ENCODE results near the gene RAPGEF3. TPM values are rescaled to one million over a fixed set of nuclear protein-coding genes. Genes with fewer than 3 reads are reported as not detected.

The RAPGEF3 gene
- 1.00 and 2.1 TPM in 2 replicates for total RNA-seq

DNA sequence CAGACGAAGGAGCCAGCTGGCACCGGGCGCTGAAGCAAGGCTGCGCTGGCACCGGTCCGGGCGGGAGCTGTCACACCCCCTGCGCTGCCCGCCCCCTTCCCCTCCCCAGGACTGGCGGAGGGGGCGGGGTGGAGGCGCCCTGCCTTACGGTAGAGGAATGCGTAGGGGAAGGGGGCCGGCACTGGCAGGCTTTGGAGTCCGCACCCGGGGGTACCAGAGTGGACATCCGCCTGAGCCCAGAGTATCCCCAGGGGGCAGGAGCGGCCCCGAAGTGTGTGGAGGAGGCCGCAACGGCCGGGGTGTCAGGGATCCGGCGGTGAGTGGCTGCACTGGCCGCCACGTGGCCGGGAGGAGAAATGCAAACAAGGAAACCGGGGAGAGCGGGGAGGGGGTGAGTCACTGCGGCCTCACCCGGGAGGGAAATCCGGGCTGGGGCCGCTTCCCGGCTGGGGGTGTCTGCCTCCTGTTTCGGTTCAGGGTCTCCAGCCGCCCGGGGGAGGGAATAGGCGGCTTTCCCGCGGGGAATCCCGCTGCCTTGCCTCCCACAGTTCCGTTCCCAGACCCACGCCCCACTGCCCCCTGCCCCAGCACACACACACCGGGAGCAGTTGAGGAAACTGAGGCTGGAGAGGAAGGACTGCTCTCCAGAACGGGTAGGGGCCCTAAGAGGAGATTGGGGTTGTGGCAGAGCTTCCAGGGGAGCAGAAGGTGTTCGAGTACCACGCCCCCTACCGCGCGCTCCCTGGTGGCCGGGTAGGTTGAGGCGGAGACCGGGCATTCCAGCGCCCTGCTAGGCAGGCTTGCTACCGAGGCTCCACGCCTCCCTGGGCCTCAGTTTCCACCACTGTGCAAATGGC, at the start of gene RAPGEF3:
Gene RAPGEF3, minus strand, starts transcription at position 47 of the 857 bp plus-strand sequence. CDS start 324 bp downstream, outside the sequence.

GRCh38 chr12:47773062-47773857, 14.6 kb upstream of the RAPGEF3 start, which contains the start of gene SLC48A1:
Gene SLC48A1 (plus strand): TSS chr12:47773238. CDS start chr12:47773305, 67 bp downstream.

DNA sequence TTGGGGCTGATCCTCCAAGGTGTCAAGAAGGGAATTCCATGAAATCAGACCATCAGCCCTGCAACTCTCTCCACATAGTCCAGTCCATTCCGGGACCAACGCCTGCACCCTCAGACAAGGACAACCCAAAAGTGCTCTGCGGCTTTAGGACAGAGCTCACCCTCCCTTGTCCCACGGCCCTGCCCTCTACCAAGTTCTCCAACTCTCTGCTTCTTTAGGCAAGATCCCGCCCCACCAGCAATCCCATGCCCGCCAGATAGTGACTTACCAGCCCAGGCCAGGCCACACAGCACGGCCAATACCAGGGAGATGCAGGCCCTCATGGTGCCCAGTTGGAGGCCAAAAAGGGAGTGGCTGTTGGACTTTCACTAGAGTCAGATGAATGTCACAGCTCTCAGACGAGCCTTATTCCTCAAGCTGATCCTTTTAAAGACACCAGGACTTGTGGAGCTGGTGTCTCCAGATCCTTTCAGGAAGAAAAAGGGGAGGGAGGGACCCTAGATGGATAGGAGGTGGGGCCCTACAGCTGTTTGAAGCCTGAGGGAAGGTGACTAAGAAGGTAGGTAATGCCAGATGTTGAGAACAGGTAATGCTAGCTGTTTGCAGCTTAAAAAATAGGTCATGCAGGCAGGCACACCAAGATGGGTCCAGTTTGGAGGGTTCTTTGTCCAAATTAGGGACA, 33.4 kb downstream of the RAPGEF3 start, which contains the start of gene ENDOU:
Gene ENDOU, minus strand, starts transcription at position 400 of the 682 bp plus-strand sequence. Its CDS starts 77 bp downstream, at position 323.

DNA sequence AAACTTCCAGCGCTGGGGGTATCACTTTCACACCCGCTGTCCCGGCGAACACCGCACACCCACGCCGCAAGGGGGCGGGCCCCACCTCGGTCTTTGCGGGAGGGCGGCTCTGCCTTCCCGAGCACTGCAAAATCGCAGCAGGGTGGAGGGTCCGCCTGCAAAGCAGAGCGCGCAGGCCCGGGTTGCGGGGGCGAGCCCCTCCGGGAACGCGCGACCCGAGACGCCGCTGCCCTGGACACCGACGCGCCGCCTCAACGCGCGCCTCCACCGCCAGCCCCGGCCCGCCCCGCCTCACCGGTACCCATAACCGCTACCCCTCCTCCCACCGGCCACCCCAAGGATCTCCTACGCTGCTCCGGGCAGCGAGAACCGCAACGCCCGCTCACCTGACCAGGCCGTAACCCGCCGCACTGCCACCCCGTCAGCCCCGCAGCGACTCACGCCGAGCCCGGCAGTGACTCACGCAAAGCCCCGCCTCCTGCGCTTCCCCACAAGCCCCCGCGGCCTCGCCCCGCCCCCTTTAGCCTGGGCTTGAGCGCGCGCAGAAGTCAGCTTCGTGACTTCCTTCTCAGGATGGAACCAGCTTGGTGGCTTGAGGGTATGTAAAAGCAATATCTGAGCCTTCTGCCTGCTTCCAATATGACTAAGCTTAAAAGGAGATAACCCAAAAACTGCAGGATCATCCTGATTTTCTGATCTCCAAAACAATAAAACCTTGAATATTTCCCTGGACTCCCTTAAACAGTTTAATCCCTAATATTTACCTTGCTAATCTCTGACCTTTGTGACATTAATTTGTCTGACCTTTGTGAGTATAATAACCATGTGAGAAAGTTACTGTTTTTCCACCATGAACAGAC, 52.9 kb downstream of the RAPGEF3 start, which contains the start of gene RPAP3:
Gene RPAP3, minus strand, starts transcription at position 465 of the 860 bp plus-strand sequence. CDS start 3,190 bp downstream, outside the sequence.

Other genes starting within 250 kb of the RAPGEF3 start
- gene RPAP3, start 52.9 kb downstream of the RAPGEF3 start, total RNA-seq, result 9.8 and 13.8 TPM in 2 replicates
- not detected in 2 replicates for gene ENDOU, start 33.4 kb downstream of the RAPGEF3 start, total RNA-seq
- gene SLC48A1, start 14.4 kb upstream of the RAPGEF3 start, total RNA-seq, result 11.1 and 18.4 TPM in 2 replicates
- 19.6 and 26.7 TPM in 2 replicates for gene HDAC7, start 61.0 kb upstream of the RAPGEF3 start, total RNA-seq
- gene VDR, start 146.1 kb upstream of the RAPGEF3 start, total RNA-seq, result 7.8 and 8.1 TPM in 2 replicates
- gene TMEM106C, start 204.7 kb upstream of the RAPGEF3 start, total RNA-seq, result 49.5 and 71.4 TPM in 2 replicates
- not detected in 2 replicates for gene COL2A1, start 245.6 kb upstream of the RAPGEF3 start, total RNA-seq

Data from smooth muscle cell of bladder (primary cell).